Measurements from ENCODE around the gene LEMD2. TPM values are rescaled to one million over a fixed set of nuclear protein-coding genes. Genes with fewer than 3 reads are reported as not detected.
A peak's percentile ranks its signal among the peaks of the same experiment; 100 is the strongest.

LEMD2 gene
- total and polyA plus RNA-seq, 9 of the 15 experiments (the other 6 are each of a cell fraction or from before 2014, with no cell fraction given), result 0.32 to 46.3 (median 30.8) TPM

GRCh38 chr6:33771146-33772081 is 17.5 kb downstream of the LEMD2 start (continued):
- TF ChIP-seq ZNF778 (CRISPR knock-in tag; IDR thresholded peaks at IDR 0.05) (no peak), PURB (CRISPR knock-in tag; IDR thresholded peaks at IDR 0.05; ENCODE audit: low read depth) (no peak), ZNF384 (IDR thresholded peaks at IDR 0.05; ENCODE audit: low read depth, low read length) (peak; percentile 41; the same call in 1 of the 2 replicates), ZNF717 (CRISPR knock-in tag; IDR thresholded peaks at IDR 0.05) (no peak), ZNF253 (CRISPR knock-in tag; conservative IDR thresholded peaks at IDR 0.05) (no peak), NRF1 (conservative IDR thresholded peaks at IDR 0.05 in 1 of 2, IDR thresholded peaks at IDR 0.05 in 1 of 2) (peak; percentile 48 to 65; a peak in 3 of 4 replicates), CTCF (IDR thresholded peaks at IDR 0.05 in 2 of 3, conservative IDR thresholded peaks at IDR 0.05 in 1 of 3; ENCODE audit: insufficient read depth in 2 of 3, low read depth in 1 of 3, low read length in 3 of 3) (peak; percentile 88 to 97 (median 91)), ZBTB12 (CRISPR knock-in tag; IDR thresholded peaks at IDR 0.05) (no peak), DDX20 (tag; IDR thresholded peaks at IDR 0.05; ENCODE audit: low read depth) (no peak), ZNF24 (IDR thresholded peaks at IDR 0.05) (peak; percentile 60), ZBTB17 (CRISPR knock-in tag; IDR thresholded peaks at IDR 0.05) (peak; percentile 73), SIN3A (IDR thresholded peaks at IDR 0.05; ENCODE audit: borderline replicate concordance in 2 of 2, control insufficient read depth in 1 of 2, low read depth in 2 of 2, low read length in 2 of 2) (no peak), RBBP5 (IDR thresholded peaks at IDR 0.05; ENCODE audit: borderline replicate concordance, insufficient read depth, low read length, poor library complexity, severe bottlenecking) (no peak), TBL1XR1 (IDR thresholded peaks at IDR 0.05; ENCODE audit: low read length in 2 of 2) (no peak), RAD21 (CRISPR knock-in tag; conservative IDR thresholded peaks at IDR 0.05 in 1 of 2, IDR thresholded peaks at IDR 0.05 in 1 of 2) (peak; percentile 88 to 94), PHTF2 (CRISPR knock-in tag; IDR thresholded peaks at IDR 0.05) (no peak), U2AF2 (optimal IDR thresholded peaks at IDR 0.05; ENCODE audit: low read depth, low read length) (no peak), NELFE (IDR thresholded peaks at IDR 0.05; ENCODE audit: insufficient read depth, insufficient read length) (no peak)
- TF ChIP-seq, protein P1, sequence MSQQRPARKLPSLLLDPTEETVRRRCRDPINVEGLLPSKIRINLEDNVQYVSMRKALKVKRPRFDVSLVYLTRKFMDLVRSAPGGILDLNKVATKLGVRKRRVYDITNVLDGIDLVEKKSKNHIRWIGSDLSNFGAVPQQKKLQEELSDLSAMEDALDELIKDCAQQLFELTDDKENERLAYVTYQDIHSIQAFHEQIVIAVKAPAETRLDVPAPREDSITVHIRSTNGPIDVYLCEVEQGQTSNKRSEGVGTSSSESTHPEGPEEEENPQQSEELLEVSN (IDR thresholded peaks at IDR 0.05; ENCODE audit: borderline replicate concordance in 1 of 2, extremely low read depth in 1 of 2, insufficient read depth in 1 of 2, insufficient read length in 1 of 2, low read depth in 1 of 2, low read length in 1 of 2, poor library complexity in 1 of 2, severe bottlenecking in 1 of 2), result peak; percentile 39 to 53

Data from K562 (cell line).